ENCODE results near the gene EXOC2.
A peak's percentile ranks its signal among the peaks of the same experiment; 100 is the strongest.

The EXOC2 gene

GRCh38 chr6:722077-722524 is 29.2 kb upstream of the EXOC2 start:
- ChIA-PET CTCF (interaction anchor here (0.7 to 1.3 kb wide), 13 partner anchors 8 to 714 kb away, joined by 3 to 6 read pairs (median 3); no protein-coding TSS in a partner anchor), POLR2A (interaction anchor here (0.9 kb wide), 1 partner anchor 10 kb away, joined by 3 read pairs; no protein-coding TSS in a partner anchor)
- TF ChIP-seq LEF1 (IDR thresholded peaks at IDR 0.05; ENCODE audit: borderline replicate concordance) (no peak), FOXA1 (IDR thresholded peaks at IDR 0.05) (no peak), FOXM1 (IDR thresholded peaks at IDR 0.05; ENCODE audit: borderline replicate concordance) (no peak), PKNOX1 (IDR thresholded peaks at IDR 0.05) (no peak), HDGF (IDR thresholded peaks at IDR 0.05; ENCODE audit: borderline replicate concordance) (no peak), ARNT (IDR thresholded peaks at IDR 0.05) (peak; percentile 78; the same call in 1 of the 2 replicates), NFRKB (IDR thresholded peaks at IDR 0.05) (no peak)
- peak; percentile 85 for DNase-seq (ENCODE audit: extremely low spot score)

GRCh38 chr6:718345-718744 is 25.4 kb upstream of the EXOC2 start:
- CTCF ChIA-PET, result no interaction called here
- POLR2A ChIA-PET, result no interaction called here
- no peak for DNase-seq (ENCODE audit: extremely low spot score)
- TF ChIP-seq SP1 (IDR thresholded peaks at IDR 0.05), result no peak

GRCh38 chr6:717135-717534 is 24.2 kb upstream of the EXOC2 start:
- TF ChIP-seq LEF1 (IDR thresholded peaks at IDR 0.05; ENCODE audit: borderline replicate concordance), result no peak
- TF ChIP-seq HDGF (IDR thresholded peaks at IDR 0.05; ENCODE audit: borderline replicate concordance), result no peak
- TF ChIP-seq CTBP1 (IDR thresholded peaks at IDR 0.05; ENCODE audit: borderline replicate concordance), result no peak
- TF ChIP-seq ARNT (IDR thresholded peaks at IDR 0.05), result no peak
- no peak for TF ChIP-seq ZNF384 (IDR thresholded peaks at IDR 0.05)
- no peak for TF ChIP-seq BHLHE40 (IDR thresholded peaks at IDR 0.05; ENCODE audit: borderline replicate concordance)
- no peak for TF ChIP-seq ELF4 (IDR thresholded peaks at IDR 0.05)
- no peak for TF ChIP-seq TARDBP (IDR thresholded peaks at IDR 0.05)

GRCh38 chr6:715709-716491 is 23.0 kb upstream of the EXOC2 start:
- DNase-seq (ENCODE audit: extremely low spot score), result no peak
- no peak for TF ChIP-seq SP1 (IDR thresholded peaks at IDR 0.05)
- no peak for TF ChIP-seq ELF4 (IDR thresholded peaks at IDR 0.05)
- no peak for TF ChIP-seq ZNF384 (IDR thresholded peaks at IDR 0.05)
- TF ChIP-seq CTBP1 (IDR thresholded peaks at IDR 0.05; ENCODE audit: borderline replicate concordance), result no peak
- no peak; the same call in 1 of the 2 replicates for TF ChIP-seq L3MBTL2 (conservative IDR thresholded peaks at IDR 0.05)
- no peak for TF ChIP-seq SUZ12 (IDR thresholded peaks at IDR 0.05)
- TF ChIP-seq NFRKB (IDR thresholded peaks at IDR 0.05), result no peak
- TF ChIP-seq TARDBP (IDR thresholded peaks at IDR 0.05), result no peak
- no peak for TF ChIP-seq FOXA1 (IDR thresholded peaks at IDR 0.05)
- TF ChIP-seq HDGF (IDR thresholded peaks at IDR 0.05; ENCODE audit: borderline replicate concordance), result no peak
- no peak for TF ChIP-seq BHLHE40 (IDR thresholded peaks at IDR 0.05; ENCODE audit: borderline replicate concordance)
- TF ChIP-seq FOXK2 (IDR thresholded peaks at IDR 0.05), result no peak
- no peak for TF ChIP-seq FOXM1 (IDR thresholded peaks at IDR 0.05; ENCODE audit: borderline replicate concordance)
- no peak for TF ChIP-seq ARNT (IDR thresholded peaks at IDR 0.05)
- no peak for TF ChIP-seq PKNOX1 (IDR thresholded peaks at IDR 0.05)
- TF ChIP-seq LEF1 (IDR thresholded peaks at IDR 0.05; ENCODE audit: borderline replicate concordance), result no peak
- ChIA-PET POLR2A (no interaction called here), CTCF (no interaction called here)

More at GRCh38 chr6:717135-717534, 24.2 kb upstream of the EXOC2 start:
- POLR2A ChIA-PET, result no interaction called here
- CTCF ChIA-PET, result no interaction called here
- DNase-seq (ENCODE audit: extremely low spot score), result no peak

GRCh38 chr6:714100-714499 is 21.2 kb upstream of the EXOC2 start:
- TF ChIP-seq LEF1 (IDR thresholded peaks at IDR 0.05; ENCODE audit: borderline replicate concordance) (no peak), ELF4 (IDR thresholded peaks at IDR 0.05) (no peak), CTBP1 (IDR thresholded peaks at IDR 0.05; ENCODE audit: borderline replicate concordance) (no peak), FOXM1 (IDR thresholded peaks at IDR 0.05; ENCODE audit: borderline replicate concordance) (no peak), ARNT (IDR thresholded peaks at IDR 0.05) (no peak), ZNF384 (IDR thresholded peaks at IDR 0.05) (no peak), HDGF (IDR thresholded peaks at IDR 0.05; ENCODE audit: borderline replicate concordance) (no peak), SP1 (IDR thresholded peaks at IDR 0.05) (no peak), L3MBTL2 (conservative IDR thresholded peaks at IDR 0.05) (no peak), FOXK2 (IDR thresholded peaks at IDR 0.05) (no peak), FOXA1 (IDR thresholded peaks at IDR 0.05) (no peak), SUZ12 (IDR thresholded peaks at IDR 0.05) (no peak)
- POLR2A ChIA-PET, result interaction anchor here (1.3 kb wide), 1 partner anchor 17 kb away, joined by 3 read pairs; no protein-coding TSS in a partner anchor
- DNase-seq (ENCODE audit: extremely low spot score), result no peak
- CTCF ChIA-PET, result no interaction called here

GRCh38 chr6:713351-713750 is 20.4 kb upstream of the EXOC2 start:
- DNase-seq (ENCODE audit: extremely low spot score), result no peak
- POLR2A ChIA-PET, result no interaction called here
- TF ChIP-seq FOXA1 (IDR thresholded peaks at IDR 0.05) (no peak), ZNF384 (IDR thresholded peaks at IDR 0.05) (no peak), HDGF (IDR thresholded peaks at IDR 0.05; ENCODE audit: borderline replicate concordance) (no peak), L3MBTL2 (conservative IDR thresholded peaks at IDR 0.05) (no peak), CTBP1 (IDR thresholded peaks at IDR 0.05; ENCODE audit: borderline replicate concordance) (no peak), FOXM1 (IDR thresholded peaks at IDR 0.05; ENCODE audit: borderline replicate concordance) (no peak), SP1 (IDR thresholded peaks at IDR 0.05) (no peak), LEF1 (IDR thresholded peaks at IDR 0.05; ENCODE audit: borderline replicate concordance) (no peak), FOXK2 (IDR thresholded peaks at IDR 0.05) (no peak), PKNOX1 (IDR thresholded peaks at IDR 0.05) (no peak), TARDBP (IDR thresholded peaks at IDR 0.05) (no peak), SUZ12 (IDR thresholded peaks at IDR 0.05) (no peak)
- CTCF ChIA-PET, result no interaction called here
